PC-3 (cell line): Measurements from ENCODE around the gene TLE7.

Experiments used
- EZH2 ChIP-seq: fragments of 300-600 bp; sonication (generic); IDR thresholded peaks from one replicate; pipeline ENCODE4 v1.6.1; 2017; ENCODE audit warnings: antibody characterized with exemption, mild to moderate bottlenecking, low read length; ENCODE audit not compliant: unreplicated experiment
- EZH2phosphoT487 ChIP-seq: fragments of 300-600 bp; sonication (generic); IDR thresholded peaks from 2 replicates; pipeline ENCODE4 v1.6.1; 2018; ENCODE audit warnings: mild to moderate bottlenecking, antibody characterized with exemption, low read length, borderline replicate concordance
- TF ChIP-seq, protein P1 (sequence below): fragments of 300-600 bp; sonication (generic); conservative IDR thresholded peaks from 2 replicates; pipeline ENCODE4 v1.5.1; 2017; ENCODE audit warnings: antibody characterized with exemption, low read depth, mild to moderate bottlenecking, low read length

DNA sequence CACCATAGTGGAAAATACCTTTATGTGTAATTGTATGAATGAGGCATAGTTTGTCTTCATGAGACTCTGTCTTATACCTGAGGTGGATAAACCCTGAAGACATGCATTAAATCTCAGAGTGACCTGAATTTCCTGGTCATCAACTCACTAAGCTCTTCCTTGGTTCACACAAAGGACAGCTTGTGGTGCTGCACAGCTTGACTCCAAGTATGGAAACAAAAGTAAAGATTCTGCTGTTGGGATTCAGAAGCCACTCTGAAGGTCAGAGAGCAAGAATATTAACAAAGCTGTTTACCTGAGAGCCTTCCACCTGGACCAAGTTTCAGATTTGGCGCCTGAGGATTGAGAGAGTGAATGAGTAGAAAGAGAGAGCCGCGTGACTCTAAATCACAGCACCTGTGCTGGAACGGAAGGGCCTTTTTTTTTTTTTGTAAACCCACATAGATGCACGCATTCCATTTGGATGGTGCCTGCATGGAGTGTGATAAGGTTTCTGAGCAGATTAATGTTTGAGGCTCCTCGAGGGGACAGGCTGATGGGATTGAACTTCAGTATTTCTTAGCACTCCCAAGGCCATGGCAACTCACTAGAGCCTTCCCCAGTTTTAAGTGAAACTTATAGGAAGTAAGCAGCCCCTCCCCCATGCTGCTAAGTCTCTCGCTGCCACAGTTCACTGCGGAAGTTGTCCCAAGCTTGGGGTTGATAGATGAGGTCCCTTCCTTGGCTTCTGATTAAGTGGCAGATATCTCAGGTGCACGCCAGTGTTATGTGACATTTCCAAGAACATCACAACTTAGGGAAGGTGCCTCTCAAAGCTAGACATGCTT lies 54.6 kb downstream of the TLE7 start:
- TF ChIP-seq, protein P1, sequence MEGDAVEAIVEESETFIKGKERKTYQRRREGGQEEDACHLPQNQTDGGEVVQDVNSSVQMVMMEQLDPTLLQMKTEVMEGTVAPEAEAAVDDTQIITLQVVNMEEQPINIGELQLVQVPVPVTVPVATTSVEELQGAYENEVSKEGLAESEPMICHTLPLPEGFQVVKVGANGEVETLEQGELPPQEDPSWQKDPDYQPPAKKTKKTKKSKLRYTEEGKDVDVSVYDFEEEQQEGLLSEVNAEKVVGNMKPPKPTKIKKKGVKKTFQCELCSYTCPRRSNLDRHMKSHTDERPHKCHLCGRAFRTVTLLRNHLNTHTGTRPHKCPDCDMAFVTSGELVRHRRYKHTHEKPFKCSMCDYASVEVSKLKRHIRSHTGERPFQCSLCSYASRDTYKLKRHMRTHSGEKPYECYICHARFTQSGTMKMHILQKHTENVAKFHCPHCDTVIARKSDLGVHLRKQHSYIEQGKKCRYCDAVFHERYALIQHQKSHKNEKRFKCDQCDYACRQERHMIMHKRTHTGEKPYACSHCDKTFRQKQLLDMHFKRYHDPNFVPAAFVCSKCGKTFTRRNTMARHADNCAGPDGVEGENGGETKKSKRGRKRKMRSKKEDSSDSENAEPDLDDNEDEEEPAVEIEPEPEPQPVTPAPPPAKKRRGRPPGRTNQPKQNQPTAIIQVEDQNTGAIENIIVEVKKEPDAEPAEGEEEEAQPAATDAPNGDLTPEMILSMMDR, result no peak
- no peak for TF ChIP-seq EZH2
- no peak for TF ChIP-seq EZH2phosphoT487
